HG03571 (cell line): ENCODE results near the gene APOBEC3G.
"Not testable (repeated sequence)": the region's sequence is repeated elsewhere in the genome, so short reads cannot be mapped to it uniquely, and the experiment has no call there.

ENCODE experiments used
- ATAC-seq: cut with Tn5 transposase; IDR thresholded peaks from one replicate; pipeline ENCODE4 v1.9.1; 2021; ENCODE audit not compliant: unreplicated experiment

The APOBEC3G gene

DNA sequence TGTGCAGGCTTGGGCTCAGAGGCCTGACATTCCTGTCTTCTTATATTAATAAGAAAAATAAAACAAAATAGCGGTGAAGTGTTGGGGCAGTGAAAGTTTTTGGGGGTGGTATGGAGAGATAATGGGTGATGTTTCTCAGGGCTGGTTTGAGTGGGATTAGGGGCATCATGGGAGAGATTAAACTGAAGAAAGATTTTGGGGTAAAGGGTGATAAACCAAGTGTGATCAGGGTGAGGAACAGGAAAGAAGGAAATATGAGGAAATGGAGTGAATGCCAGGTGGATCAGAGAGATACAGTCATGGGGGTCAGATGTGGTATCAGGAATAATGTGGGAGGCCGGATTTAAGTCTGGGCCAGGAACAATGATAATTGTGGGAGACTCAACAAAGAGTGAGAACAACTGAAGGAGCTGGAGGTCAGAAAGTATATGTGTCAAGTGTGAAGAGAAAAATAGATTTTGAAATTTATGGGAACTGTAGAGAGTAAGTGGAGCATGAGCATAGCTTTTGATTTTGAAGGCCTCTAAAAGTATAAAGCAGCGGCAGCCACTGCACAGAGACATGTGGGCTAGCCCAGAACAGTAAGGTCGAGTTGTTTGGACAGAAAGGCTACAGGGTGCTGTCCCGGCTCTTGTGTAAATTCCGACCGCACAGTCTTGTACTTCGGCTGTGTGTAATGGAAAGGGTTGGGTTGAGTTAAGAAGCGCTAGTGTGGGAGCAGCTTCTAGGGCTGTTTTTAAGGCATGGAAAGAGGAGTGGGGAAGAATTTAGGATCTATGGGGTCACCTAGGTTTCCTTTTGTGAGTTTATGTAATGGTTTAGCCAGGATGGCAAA is 10.4 kb upstream of the APOBEC3G start:
- not testable (repeated sequence) for ATAC-seq

GRCh38 chr22:39068033-39068785 is 8.9 kb upstream of the APOBEC3G start:
- ATAC-seq, result no peak

DNA sequence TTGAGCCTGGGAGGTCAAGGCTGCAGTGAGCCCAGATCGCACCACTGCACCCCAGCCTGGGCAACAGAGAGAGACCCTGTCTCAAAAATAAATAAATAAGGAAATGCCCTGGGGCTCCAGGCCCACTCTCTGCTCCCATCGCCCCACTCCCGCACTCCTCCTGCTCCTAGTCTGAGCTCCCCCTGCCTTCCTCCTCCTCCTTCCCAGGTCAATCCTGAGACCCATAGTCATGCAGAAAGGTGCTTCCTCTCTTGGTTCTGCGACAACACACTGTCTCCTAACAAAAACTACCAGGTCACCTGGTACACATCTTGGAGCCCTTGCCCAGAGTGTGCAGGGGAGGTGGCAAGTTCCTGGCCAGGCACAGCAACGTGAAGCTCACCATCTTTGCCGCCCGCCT is 6.9 kb upstream of the APOBEC3G start:
- ATAC-seq, result no peak

- not testable (repeated sequence) for ATAC-seq
These were observed 4.5 kb upstream of the APOBEC3G start for GRCh38 chr22:39072581-39072981.

DNA sequence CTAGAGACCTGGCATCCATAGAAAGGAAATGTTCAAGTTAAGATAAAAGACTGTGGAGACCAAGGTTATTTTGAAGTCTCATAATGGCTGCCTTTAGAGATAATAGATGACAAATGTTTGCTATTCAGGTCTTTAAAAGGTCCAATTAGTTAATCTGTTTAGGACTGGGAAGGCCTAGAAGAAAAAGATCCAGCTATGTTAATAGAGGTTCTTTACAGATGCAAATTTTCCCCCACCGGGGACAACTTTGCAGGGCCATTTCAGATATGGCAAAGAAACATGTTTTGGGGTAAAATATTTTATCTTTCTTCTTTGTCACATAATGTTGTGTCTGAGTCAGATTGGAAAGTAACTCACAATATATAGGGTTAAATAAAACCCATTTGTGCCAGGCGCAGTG is 3.1 kb upstream of the APOBEC3G start:
- no peak for ATAC-seq

DNA sequence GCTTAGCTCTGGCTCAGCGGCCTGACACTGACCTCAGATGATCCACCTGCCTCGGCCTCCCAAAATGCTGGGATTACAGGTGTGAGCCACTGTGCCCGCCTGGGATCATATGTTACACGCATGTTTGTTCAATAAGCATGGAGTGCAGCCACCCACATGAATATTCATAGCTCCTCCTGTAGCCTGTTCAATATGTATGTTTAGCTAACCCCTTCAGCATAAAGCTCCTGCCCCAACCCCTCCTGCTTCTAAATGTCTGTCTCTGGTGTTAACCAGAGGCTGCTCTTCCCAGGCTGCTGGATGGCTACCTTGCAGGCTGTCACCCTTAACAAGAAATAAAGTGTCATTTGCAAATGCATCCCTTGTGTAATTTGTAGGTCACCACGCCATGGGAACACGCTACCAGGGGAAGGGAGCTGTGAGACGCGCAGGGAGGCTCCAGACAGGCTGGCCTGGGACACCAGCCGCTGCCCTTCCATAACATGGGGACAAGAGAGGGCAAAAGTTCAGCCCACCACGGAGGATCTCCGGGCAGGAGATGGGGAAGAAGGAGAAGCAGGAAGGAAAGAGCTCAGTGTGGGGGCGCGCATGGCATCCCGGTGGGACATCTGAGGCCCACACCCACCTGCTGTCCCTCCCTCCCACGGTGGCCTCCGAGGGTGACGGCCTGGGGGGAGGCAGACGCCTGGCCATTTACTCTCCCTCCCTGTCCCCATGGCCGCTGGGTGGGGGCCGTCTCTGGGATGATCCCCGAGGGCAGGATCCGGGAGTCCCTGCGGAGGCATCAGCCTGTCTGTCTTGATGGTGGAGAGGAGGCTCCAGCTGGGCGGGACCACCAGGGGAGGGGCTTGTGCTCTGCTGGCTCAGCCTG is 685 bp upstream of the APOBEC3G start:
- not testable (repeated sequence) for ATAC-seq

DNA sequence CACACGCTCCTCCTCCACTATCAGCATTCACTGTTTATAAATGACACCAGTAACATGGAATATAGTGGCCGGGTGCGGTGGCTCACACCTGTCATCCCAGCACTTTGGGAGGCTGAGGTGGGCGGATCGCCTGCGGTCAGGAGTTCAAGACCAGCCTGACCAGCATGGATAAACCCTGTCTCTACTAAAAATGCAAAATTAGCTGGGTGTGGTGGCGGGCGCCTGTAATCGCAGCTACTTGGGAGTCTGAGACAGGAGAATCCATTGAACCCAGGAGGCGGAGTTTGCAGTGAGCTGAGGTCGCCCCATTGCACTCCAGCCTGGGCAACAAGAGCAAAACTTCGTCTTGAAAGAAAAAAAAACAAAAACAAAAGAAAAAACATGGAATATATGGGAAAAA is 837 bp downstream of the APOBEC3G start:
- not testable (repeated sequence) for ATAC-seq

DNA sequence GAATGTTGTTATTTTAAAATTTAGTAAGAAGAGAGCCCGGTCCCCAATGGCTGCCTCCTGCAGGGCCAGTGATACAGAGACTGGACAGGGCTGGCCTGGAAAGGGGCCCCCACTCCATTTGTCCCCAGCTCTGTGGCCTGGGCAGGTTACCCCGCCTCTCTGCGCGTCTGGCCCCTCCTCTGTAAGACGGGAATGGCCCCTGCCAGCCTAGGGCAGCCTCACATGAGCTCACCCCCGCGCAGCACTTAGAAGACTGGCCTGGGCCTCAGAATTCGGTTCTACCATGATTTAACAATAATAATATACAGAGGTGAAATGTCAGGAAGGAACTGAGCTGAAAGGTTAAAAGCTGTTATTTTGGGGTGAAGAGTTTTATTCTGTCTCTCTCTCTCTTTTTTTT is 1.3 kb downstream of the APOBEC3G start:
- ATAC-seq, result no peak

GRCh38 chr22:39079054-39079637 is 2.1 kb downstream of the APOBEC3G start:
- ATAC-seq, result not testable (repeated sequence)

GRCh38 chr22:39080052-39080762 is 3.1 kb downstream of the APOBEC3G start:
- ATAC-seq, result no peak

DNA sequence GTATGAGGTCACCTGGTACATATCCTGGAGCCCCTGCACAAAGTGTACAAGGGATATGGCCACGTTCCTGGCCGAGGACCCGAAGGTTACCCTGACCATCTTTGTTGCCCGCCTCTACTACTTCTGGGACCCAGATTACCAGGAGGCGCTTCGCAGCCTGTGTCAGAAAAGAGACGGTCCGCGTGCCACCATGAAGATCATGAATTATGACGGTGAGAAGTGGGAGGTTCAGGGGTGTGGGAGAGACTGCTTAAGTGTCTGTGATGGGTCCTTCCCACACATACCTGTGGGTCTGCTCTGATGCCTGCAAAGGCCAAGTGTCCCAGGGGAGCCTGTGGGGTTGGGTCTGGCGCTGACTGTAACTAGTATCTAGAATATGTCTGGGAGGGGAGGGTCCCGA is 3.9 kb downstream of the APOBEC3G start:
- no peak for ATAC-seq

DNA sequence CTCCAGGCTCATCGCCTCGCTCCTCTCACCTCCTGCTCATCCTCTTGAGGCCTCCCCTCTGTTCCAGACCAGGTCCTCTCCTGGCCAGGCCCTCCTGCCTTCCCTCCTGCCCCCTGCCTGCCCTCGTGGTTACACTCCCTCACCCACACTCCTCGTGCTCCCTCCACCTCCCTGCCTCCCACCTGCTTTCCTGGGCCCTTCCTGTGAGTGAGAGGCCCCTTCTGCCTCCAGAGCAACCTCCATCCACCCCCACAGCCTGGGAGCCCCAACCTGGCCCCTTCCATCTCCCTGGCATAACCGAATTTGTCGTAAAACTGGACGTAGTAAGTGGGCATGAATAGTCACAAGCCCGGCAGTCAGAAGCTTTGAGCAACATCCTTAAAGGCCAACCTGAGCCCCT is 4.5 kb downstream of the APOBEC3G start:
- ATAC-seq, result no peak

DNA sequence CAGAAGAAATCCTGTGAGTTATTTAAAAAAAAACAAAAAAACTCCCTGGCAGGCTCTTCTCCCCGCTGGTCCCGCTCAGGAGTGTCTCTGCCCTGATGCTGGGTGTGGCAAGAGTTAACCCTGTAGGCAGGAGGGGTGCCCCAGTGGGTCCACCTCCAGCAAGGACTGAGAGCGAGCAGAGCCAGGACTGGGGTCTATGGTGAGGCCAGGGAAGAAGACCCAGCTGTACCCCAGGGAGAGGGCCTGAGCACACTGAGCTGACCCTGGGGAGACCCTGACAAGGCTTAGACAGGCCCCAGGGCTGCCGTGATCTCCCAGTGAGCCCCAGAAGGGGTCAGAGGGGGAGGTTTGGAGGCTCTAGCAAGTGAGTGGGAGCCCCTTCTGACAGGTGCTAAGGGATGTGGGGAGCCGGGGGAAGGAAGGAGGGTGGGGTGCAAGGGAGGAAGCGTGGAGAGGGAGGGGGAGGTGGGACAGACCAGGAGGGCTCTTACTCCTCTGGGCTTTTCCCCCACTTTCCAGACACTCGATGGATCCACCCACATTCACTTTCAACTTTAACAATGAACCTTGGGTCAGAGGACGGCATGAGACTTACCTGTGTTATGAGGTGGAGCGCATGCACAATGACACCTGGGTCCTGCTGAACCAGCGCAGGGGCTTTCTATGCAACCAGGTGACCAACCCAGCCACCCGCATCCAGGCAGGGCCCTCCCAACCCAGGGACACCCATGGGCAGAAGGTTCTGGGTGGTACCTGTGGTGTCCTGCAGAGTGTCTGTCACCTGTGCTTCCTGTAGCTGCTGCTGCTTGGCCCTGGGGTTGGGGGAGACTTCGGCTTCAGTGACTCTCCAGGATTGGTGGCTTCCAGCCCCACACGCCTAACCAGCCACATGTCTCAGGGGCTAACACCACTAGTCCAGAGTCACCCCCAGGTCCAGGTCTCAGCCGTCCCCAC is 6.4 kb downstream of the APOBEC3G start:
- ATAC-seq, result no peak

DNA sequence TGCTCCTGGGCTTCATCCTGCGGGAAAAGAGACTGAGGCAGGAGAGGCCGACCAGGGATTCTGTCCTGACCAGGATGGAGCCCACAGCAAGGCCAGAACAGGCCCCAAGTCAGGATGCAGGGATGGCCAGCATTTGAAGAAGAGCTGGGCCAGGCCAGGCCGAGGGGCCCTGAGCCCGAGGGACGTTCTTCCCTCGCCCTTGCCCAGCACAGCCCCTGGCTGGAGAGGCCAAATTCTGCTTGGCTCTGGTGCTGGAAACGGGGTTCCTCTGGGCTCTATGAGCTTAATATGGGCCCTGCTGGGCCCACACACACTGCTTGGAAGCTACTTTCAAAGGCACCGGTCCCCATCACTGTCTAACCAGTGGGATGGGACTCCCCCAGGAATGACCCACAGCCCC is 7.6 kb downstream of the APOBEC3G start:
- no peak for ATAC-seq

DNA sequence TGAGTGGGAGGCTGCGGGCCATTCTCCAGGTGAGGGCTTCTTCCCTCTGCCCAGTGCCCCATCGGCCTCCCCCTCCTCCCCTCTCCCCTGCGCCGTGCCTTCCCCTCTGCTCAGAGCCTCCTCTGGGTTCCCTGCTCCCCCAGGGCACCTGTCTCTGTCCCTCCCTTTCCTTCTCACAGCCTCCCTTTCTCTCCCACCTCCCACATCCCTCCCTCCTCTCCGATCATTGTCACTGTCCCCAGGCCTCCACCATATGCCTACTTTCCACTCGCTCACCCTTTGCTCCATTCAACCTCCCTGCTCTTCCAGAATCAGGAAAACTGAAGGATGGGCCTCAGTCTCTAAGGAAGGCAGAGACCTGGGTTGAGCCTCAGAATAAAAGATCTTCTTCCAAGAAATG is 10.0 kb downstream of the APOBEC3G start:
- no peak for ATAC-seq

- no peak for ATAC-seq
These were observed 11.0 kb downstream of the APOBEC3G start for GRCh38 chr22:39087881-39088684.

DNA sequence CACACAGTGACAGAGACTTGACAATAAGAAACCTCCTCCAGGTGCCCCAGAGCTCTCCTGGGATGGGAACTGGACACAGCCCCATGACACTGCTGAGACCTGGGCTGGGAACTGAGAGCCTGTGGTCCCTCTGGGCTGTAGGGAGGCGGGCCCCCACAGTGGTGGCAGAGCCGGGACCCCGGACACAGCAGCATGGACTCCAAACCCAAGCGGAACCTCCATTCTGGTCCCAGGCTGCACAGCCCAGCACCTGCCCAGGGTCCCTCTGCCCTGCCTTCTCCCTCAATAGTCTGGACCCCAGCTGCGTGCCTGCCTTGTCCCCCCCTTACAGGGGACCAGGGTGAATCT is 11.6 kb downstream of the APOBEC3G start:
- no peak for ATAC-seq

- no peak for ATAC-seq
These were observed 12.9 kb downstream of the APOBEC3G start for GRCh38 chr22:39089928-39090327.
